HepG2 (cell line): Measurements from ENCODE around the gene RGS14. TPM values are rescaled to one million over a fixed set of nuclear protein-coding genes. Genes with fewer than 3 reads are reported as not detected.
A peak's percentile ranks its signal among the peaks of the same experiment; 100 is the strongest.

Source experiments
- CEBPG ChIP-seq: IDR thresholded peaks from 2 replicates; pipeline ENCODE4 v1.6.1; 2016
- ESRRA ChIP-seq: sonication (generic); formaldehyde crosslinking; IDR thresholded peaks from 2 replicates; pipeline ENCODE4 v1.5.1; 2020; ENCODE audit warnings: mild to moderate bottlenecking, low read depth, missing genetic modification reagents
- FOXM1 ChIP-seq: sonication (generic); formaldehyde crosslinking; IDR thresholded peaks from 2 replicates; pipeline ENCODE4 v1.5.0; 2020; ENCODE audit warnings: missing genetic modification reagents
- GABPB1 ChIP-seq: IDR thresholded peaks from 2 replicates; pipeline ENCODE4 v1.6.1; 2016; ENCODE audit warnings: mild to moderate bottlenecking, missing genetic modification reagents, moderate library complexity, missing compliant biosample characterization
- MAFG ChIP-seq: sonication (generic); formaldehyde crosslinking; IDR thresholded peaks from 2 replicates; pipeline ENCODE4 v1.5.1; 2020; ENCODE audit warnings: mild to moderate bottlenecking, missing genetic modification reagents
- MTA1 ChIP-seq: sonication (generic); formaldehyde crosslinking; IDR thresholded peaks from 2 replicates; pipeline ENCODE4 v1.4.0; 2020; ENCODE audit warnings: missing genetic modification reagents, mild to moderate bottlenecking, borderline replicate concordance
- MYC ChIP-seq: sonication (generic); formaldehyde crosslinking; IDR thresholded peaks from 2 replicates; pipeline ENCODE4 v1.9.0; 2021; ENCODE audit warnings: missing genetic modification reagents, borderline replicate concordance
- MYPOP ChIP-seq: sonication (generic); formaldehyde crosslinking; IDR thresholded peaks from 2 replicates; pipeline ENCODE4 v1.8.1; 2023; ENCODE audit warnings: mild to moderate bottlenecking, moderate library complexity, missing genetic modification reagents
- PAX8 ChIP-seq: sonication (generic); formaldehyde crosslinking; IDR thresholded peaks from 2 replicates; pipeline ENCODE4 v1.8.0; 2022; ENCODE audit warnings: mild to moderate bottlenecking, missing genetic modification reagents, borderline replicate concordance
- RFX3 ChIP-seq: IDR thresholded peaks from 2 replicates; pipeline ENCODE4 v1.6.1; 2016; ENCODE audit warnings: missing biosample characterization, missing genetic modification reagents
- XBP1 ChIP-seq: sonication (generic); formaldehyde crosslinking; IDR thresholded peaks from 2 replicates; pipeline ENCODE4 v1.5.0; 2020; ENCODE audit warnings: missing genetic modification reagents
- YEATS4 ChIP-seq: sonication (generic); formaldehyde crosslinking; IDR thresholded peaks from 2 replicates; pipeline ENCODE4 v1.4.0; 2020; ENCODE audit warnings: missing genetic modification reagents, borderline replicate concordance
- ZBTB20 ChIP-seq: sonication (generic); formaldehyde crosslinking; IDR thresholded peaks from 2 replicates; pipeline ENCODE4 v1.8.1; 2023; ENCODE audit warnings: missing genetic modification reagents, low read depth, mild to moderate bottlenecking, borderline replicate concordance
- ZBTB37 ChIP-seq: sonication (generic); formaldehyde crosslinking; IDR thresholded peaks from 2 replicates; pipeline ENCODE4 v1.4.0; 2020; ENCODE audit warnings: mild to moderate bottlenecking, missing genetic modification reagents
- ZBTB38 ChIP-seq: sonication (generic); formaldehyde crosslinking; IDR thresholded peaks from 2 replicates; pipeline ENCODE4 v1.5.1; 2020; ENCODE audit warnings: mild to moderate bottlenecking, missing genetic modification reagents
- ZNF33B ChIP-seq: sonication (generic); formaldehyde crosslinking; IDR thresholded peaks from 2 replicates; pipeline ENCODE4 v1.5.1; 2020; ENCODE audit warnings: mild to moderate bottlenecking, missing genetic modification reagents
- ZNF577 ChIP-seq: sonication (generic); formaldehyde crosslinking; IDR thresholded peaks from 2 replicates; pipeline ENCODE4 v1.4.0; 2020; ENCODE audit warnings: mild to moderate bottlenecking, low read depth, missing genetic modification reagents, borderline replicate concordance
- ZNF703 ChIP-seq: sonication (generic); formaldehyde crosslinking; IDR thresholded peaks from 2 replicates; pipeline ENCODE4 v1.5.1; 2020; ENCODE audit warnings: missing genetic modification reagents, mild to moderate bottlenecking, moderate library complexity, borderline replicate concordance
- ZNF773 ChIP-seq: sonication (generic); formaldehyde crosslinking; IDR thresholded peaks from 2 replicates; pipeline ENCODE4 v1.4.0; 2020; ENCODE audit warnings: missing genetic modification reagents, borderline replicate concordance
- ZNF800 ChIP-seq: sonication (generic); formaldehyde crosslinking; IDR thresholded peaks from 2 replicates; pipeline ENCODE4 v1.4.0; 2020; ENCODE audit warnings: missing genetic modification reagents
- ZNF841 ChIP-seq: sonication (generic); formaldehyde crosslinking; IDR thresholded peaks from 2 replicates; pipeline ENCODE4 v1.8.1; 2023; ENCODE audit warnings: missing genetic modification reagents, borderline replicate concordance
- polyA plus RNA-seq, 8 experiments: library from polyadenylated mRNA; depleted of rRNA in 3 of 8; stranded (reverse) in 7 of 8; unstranded in 1 of 8; fragments of >200 nt; fragmentation: Illumina TruSeq in 4 of 8; extraction: Trizol in 4 of 8; gene quantifications; 2 replicates each; pipeline versions ENCODE4 v1.2.1 to v1.2.3, GENCODE V29; 2011 to 2016; ENCODE audit warnings: low read depth in 4 of 8, missing spikeins in 1 of 8, mixed read lengths in 1 of 8; ENCODE audit not compliant: insufficient read depth in 1 of 8
- total RNA-seq, 5 experiments: library from RNA; depleted of rRNA; stranded (reverse); fragments of >200 nt; fragmentation: Illumina TruSeq; extraction: Trizol; gene quantifications; 2 replicates each; pipeline ENCODE4 v1.2.3, GENCODE V29; 2016; ENCODE audit warnings: low read depth in 1 of 5
- TF ChIP-seq, protein P1 (sequence below): sonication (generic); formaldehyde crosslinking; IDR thresholded peaks from 2 replicates; pipeline ENCODE4 v1.4.0; 2020; ENCODE audit warnings: low read depth, mild to moderate bottlenecking, missing genetic modification reagents

The RGS14 gene
- total and polyA plus RNA-seq, 2 of the 13 experiments (the other 11 are each of a cell fraction or from before 2014, with no cell fraction given), result 11.1 to 17.2 TPM

DNA sequence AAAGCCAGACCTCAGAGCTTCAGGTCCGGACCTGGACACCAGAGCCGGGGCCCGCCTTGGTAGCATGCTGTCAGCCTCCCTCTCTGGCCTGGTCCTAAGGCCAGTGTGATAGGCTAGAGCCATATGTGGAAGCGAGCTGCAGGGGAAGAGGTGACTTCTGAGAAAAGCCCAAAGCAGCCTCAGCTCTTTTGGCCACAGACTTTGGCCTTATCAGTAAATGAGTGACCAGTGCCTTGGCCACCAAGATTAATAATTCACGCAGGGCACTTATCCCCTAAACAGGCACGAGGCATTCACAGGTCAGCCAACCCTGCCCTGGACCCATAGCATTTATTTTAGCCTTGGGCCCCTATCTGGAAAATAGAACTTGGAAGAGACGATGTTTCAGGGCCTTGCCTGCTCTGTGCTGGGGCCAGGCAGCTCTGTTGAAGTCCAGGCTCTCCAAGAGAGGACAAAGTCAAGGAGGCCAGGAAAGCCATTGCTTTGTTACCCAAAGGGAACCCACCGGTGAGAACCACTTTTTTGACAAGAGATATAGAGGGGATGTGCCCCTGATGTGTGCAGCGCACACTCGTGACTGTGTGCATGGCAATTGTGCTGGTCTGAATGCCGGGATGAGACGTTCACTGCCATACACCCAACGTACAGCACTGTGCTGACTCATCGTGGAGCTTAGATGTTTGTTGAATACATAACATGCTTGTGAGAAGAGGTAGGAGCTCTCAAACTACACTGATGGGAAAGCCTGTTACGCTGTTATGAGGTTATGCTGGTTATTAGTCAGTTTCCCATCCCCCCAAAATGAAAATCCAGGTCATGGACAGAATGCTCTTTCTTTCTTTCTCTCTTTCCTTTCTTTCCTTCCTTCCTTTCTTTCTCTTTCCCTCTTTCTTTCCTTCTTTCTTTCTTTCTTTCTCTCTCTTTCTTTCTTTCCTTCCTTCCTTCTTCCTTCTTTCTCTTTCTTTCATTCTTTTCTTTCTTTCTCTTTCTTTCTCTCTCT is 21.5 kb downstream of the RGS14 start (continued):
- TF ChIP-seq ZBTB38 (CRISPR knock-in tag) (no peak), ESRRA (CRISPR knock-in tag) (no peak), MAFG (peak; percentile 88), GABPB1 (peak; percentile 25), MYPOP (peak; percentile 90), YEATS4 (CRISPR knock-in tag) (peak; percentile 74), ZBTB37 (0 out of 2 replicates have a peak, but pooled peaks have one; percentile 47), ZNF703 (CRISPR knock-in tag) (no peak), ZNF800 (no peak), MYC (CRISPR knock-in tag) (peak; percentile 82), ZNF841 (CRISPR knock-in tag) (no peak), ZNF773 (CRISPR knock-in tag) (0 out of 2 replicates have a peak, but pooled peaks have one; percentile 30), ZNF33B (CRISPR knock-in tag) (0 out of 2 replicates have a peak, but pooled peaks have one; percentile 60), CEBPG (CRISPR knock-in tag) (peak; percentile 14; the same call in 1 of the 2 replicates), RFX3 (CRISPR knock-in tag) (no peak), ZBTB20 (CRISPR knock-in tag) (0 out of 2 replicates have a peak, but pooled peaks have one; percentile 53), ZNF577 (CRISPR knock-in tag) (no peak), PAX8 (CRISPR knock-in tag) (no peak), XBP1 (CRISPR knock-in tag) (0 out of 2 replicates have a peak, but pooled peaks have one; percentile 31), MTA1 (CRISPR knock-in tag) (no peak), FOXM1 (CRISPR knock-in tag) (0 out of 2 replicates have a peak, but pooled peaks have one; percentile 3)
- TF ChIP-seq, protein P1, sequence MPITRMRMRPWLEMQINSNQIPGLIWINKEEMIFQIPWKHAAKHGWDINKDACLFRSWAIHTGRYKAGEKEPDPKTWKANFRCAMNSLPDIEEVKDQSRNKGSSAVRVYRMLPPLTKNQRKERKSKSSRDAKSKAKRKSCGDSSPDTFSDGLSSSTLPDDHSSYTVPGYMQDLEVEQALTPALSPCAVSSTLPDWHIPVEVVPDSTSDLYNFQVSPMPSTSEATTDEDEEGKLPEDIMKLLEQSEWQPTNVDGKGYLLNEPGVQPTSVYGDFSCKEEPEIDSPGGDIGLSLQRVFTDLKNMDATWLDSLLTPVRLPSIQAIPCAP (CRISPR knock-in tag), result no peak
